AG09319 (cell line): ENCODE results near the gene CSAD.

Experiments used
- DNase-seq: peaks from one replicate; pipeline ENCODE4 v3.0.0-alpha.2; 2010; ENCODE audit warnings: low read depth; ENCODE audit errors: extremely low read depth
- TF ChIP-seq, protein P1 (sequence below): IDR thresholded peaks from 2 replicates; pipeline ENCODE4 v1.5.1; 2011; ENCODE audit warnings: low read depth, mild to moderate bottlenecking, inconsistent platforms, low read length, moderate library complexity

CSAD gene

GRCh38 chr12:53124352-53124723 is 56.4 kb downstream of the CSAD start:
- no peak for DNase-seq

GRCh38 chr12:53123578-53124351 is 57.0 kb downstream of the CSAD start:
- DNase-seq: no peak

More at GRCh38 chr12:53124352-53124723, 56.4 kb downstream of the CSAD start:
- TF ChIP-seq, protein P1, sequence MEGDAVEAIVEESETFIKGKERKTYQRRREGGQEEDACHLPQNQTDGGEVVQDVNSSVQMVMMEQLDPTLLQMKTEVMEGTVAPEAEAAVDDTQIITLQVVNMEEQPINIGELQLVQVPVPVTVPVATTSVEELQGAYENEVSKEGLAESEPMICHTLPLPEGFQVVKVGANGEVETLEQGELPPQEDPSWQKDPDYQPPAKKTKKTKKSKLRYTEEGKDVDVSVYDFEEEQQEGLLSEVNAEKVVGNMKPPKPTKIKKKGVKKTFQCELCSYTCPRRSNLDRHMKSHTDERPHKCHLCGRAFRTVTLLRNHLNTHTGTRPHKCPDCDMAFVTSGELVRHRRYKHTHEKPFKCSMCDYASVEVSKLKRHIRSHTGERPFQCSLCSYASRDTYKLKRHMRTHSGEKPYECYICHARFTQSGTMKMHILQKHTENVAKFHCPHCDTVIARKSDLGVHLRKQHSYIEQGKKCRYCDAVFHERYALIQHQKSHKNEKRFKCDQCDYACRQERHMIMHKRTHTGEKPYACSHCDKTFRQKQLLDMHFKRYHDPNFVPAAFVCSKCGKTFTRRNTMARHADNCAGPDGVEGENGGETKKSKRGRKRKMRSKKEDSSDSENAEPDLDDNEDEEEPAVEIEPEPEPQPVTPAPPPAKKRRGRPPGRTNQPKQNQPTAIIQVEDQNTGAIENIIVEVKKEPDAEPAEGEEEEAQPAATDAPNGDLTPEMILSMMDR: no peak

DNA sequence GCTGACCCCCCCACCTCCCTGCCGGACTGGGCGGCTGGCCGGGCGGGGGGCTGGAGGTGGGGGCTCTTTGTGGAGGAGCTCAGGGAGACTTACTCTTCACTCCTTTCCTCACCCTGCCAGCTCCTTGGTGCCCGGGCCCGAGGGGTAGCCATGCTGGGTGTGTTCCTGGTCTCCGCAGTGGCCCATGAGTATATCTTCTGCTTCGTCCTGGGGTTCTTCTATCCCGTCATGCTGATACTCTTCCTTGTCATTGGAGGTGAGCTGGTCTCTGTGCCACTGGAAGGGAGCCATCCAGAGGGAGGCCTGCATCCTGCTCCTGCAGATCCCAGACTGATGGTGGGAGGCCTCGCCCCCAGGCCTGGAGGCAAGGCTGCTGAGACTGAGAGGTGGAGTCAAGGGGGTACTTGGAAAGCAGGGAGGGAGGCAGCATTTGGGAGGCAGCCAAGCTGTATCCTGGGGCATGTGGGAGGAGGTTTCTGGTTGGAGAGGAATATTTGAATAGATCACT is 57.7 kb downstream of the CSAD start:
- TF ChIP-seq, protein P1: no peak
- no peak for DNase-seq

More at GRCh38 chr12:53123578-53124351, 57.0 kb downstream of the CSAD start:
- TF ChIP-seq, protein P1: no peak

DNA sequence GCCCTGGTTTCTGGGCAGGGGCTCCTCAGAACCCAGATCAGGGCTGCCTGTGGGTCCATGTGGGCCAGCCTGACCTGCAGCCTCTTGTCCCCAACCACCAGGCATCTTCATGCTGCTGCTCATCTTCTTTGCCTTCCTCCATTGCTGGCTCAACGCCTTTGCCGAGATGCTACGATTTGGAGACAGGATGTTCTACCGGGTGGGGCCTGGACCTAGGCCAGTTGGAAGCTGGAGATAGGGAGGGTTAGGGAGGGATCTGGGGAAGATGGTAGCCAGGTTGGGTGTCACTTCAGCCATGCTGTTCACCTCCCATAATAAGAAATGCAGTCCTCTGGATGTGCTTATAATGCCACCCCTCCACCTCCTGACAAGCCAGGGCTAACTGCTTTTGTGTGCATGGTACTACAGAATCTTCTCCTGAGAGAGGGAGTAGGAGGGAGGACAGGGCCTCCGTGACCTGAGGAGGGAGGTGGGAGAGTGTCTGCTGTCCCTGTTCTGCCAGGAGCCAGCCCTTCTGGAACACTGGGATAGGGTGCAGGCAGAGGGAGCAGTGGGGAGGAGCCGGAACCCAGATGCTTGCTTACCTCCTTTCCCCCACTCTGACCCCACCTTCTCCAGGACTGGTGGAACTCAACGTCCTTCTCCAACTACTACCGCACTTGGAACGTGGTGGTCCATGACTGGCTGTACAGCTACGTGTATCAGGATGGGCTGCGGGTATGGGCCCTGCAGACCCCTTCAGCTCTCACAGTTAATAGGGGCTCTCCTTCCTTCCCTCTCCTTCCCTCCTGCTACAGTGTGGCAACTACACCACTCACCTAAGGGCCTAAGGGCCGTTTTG is 59.8 kb downstream of the CSAD start:
- no peak for DNase-seq
- TF ChIP-seq, protein P1: no peak

- TF ChIP-seq, protein P1: no peak
- DNase-seq: no peak
Observed at GRCh38 chr12:53118751-53119300, 61.9 kb downstream of the CSAD start.

DNA sequence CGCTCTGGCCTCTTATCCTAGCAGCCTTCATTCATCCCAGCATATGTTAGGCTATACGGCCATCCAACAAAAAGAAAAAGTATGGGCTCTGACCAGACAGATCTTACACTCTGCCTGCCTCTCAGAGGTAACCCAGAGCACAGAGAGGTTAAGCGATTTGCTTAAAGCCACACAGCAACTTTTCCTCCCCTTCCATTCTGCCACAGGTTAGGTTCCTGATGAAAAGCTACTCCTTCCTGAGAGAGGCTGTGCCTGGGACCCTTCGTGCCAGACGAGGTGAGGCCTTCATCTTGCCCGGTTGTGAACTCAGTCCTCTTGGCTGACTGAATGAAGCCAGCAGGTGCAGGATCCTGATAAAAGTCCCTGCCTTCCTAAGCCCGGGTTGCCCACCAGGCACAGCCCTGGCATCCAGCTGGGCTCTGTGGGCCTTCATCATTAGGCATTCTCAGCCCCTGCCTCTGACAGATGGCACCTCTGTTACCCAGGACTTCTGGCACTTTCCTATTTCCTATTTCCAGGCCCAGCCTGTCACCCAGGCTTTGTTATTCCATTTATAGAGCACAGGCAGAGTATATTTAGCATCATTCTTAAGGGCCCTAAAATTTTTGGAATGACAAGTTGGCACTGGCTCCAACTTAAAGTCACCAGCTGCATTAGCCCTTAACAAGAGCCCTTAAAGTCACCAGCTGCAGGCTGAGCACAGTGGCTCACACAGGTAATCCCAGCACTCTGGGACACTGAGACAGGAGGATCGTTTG is 64.7 kb downstream of the CSAD start:
- TF ChIP-seq, protein P1: no peak
- no peak for DNase-seq
